ENCODE results near the gene MOSPD2.

MOSPD2 gene

DNA sequence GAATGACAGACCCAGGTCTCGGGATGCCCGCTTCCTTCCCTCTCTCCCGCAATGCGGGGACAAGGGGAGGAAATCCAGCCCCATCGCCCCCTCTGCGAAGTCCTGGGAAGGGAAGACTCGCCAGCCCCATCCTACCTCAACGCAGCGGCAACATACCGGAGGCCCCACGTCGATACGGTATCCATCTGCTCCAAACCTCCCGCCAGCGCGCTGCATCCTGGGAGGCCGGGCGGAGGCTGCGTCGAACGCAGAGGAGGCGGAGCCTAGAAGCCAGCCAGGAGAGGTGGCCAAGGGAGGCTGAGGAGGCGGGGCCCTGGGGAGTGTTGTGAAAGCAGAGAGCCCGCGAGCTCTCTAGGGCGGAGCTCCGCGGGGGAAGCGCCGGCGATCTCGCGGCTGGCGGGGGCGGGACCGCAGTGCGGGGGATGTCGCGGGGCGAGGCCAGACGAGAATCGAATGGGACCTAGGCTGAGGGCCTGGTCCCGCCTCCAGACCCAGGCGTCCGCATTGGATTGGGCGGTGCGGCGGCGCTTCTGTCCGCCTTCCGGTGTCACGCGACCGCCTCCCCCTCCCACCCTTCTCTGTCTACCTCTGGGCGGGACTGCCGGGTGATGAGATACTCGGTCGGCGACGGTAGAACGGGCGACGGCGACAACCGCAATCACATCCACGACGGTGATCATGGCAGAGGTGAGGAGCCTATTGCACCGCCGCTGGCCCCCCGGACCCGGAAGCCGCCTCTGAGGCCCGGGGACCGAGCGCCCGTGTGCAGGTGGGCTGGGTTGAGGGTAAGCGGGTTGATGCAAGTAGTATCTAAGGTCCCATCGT is at the start of gene MOSPD2, which contains the start of gene FANCB:
MOSPD2 (plus strand) TSS at position 571 of the 825 bp plus-strand sequence; CDS start at position 679, 108 bp downstream.
FANCB (minus strand) TSS at position 219 of the 825 bp plus-strand sequence. CDS start 7,559 bp downstream, outside the sequence.
- peak within 1 kb of the TSS; percentile 73 to 86 for H3K9ac ChIP-seq (ENCODE audit: low read length in 2 of 2)
- H3K27ac ChIP-seq (ENCODE audit: low read length) = no peak within 1 kb of the TSS
- H3K36me3 ChIP-seq (ENCODE audit: control insufficient read depth in 2 of 2, insufficient read depth in 2 of 2, low read length in 2 of 2) = no peaks in the 10 kb centered on the region
- no peaks in the 10 kb centered on the region for H3K9me3 ChIP-seq (ENCODE audit: control insufficient read depth in 2 of 2, low read length in 2 of 2)
- peak within 1 kb of the TSS; percentile 78 to 91 for H3K4me3 ChIP-seq (ENCODE audit: low read length in 2 of 2)
- peaks cover 5% of the 10 kb centered on the region for H3K4me1 ChIP-seq (ENCODE audit: control insufficient read depth, insufficient read depth, low read length)
- no peaks in the 10 kb centered on the region for H3K27me3 ChIP-seq (ENCODE audit: control insufficient read depth in 1 of 2, insufficient read depth in 2 of 2, low read length in 2 of 2)

- no peak overlapping the region for H3K4me3 ChIP-seq (ENCODE audit: low read length in 2 of 2)
- H3K36me3 ChIP-seq (ENCODE audit: control insufficient read depth in 2 of 2, insufficient read depth in 2 of 2, low read length in 2 of 2) = no peaks in the 10 kb centered on the region
- no peak overlapping the region for H3K27ac ChIP-seq (ENCODE audit: low read length)
- H3K27me3 ChIP-seq (ENCODE audit: control insufficient read depth in 1 of 2, insufficient read depth in 2 of 2, low read length in 2 of 2) = no peaks in the 10 kb centered on the region
- peaks cover 0 to 2% of the 10 kb centered on the region in 2 donors for H3K9me3 ChIP-seq (ENCODE audit: control insufficient read depth in 2 of 2, low read length in 2 of 2)
- no peaks in the 10 kb centered on the region for H3K4me1 ChIP-seq (ENCODE audit: control insufficient read depth, insufficient read depth, low read length)
- no peak overlapping the region for H3K9ac ChIP-seq (ENCODE audit: low read length in 2 of 2)
These were observed 47.4 kb upstream of the MOSPD2 start for GRCh38 chrX:14825851-14826250.

- Histone ChIP-seq H3K27me3 (ENCODE audit: control insufficient read depth in 1 of 2, insufficient read depth in 2 of 2, low read length in 2 of 2) (no peaks in the 10 kb centered on the region), H3K9ac (ENCODE audit: low read length in 2 of 2) (no peak overlapping the region), H3K36me3 (ENCODE audit: control insufficient read depth in 2 of 2, insufficient read depth in 2 of 2, low read length in 2 of 2) (no peaks in the 10 kb centered on the region), H3K27ac (ENCODE audit: low read length) (no peak overlapping the region), H3K9me3 (ENCODE audit: control insufficient read depth in 2 of 2, low read length in 2 of 2) (peaks cover 0 to 2% of the 10 kb centered on the region in 2 donors), H3K4me3 (ENCODE audit: low read length in 2 of 2) (no peak overlapping the region), H3K4me1 (ENCODE audit: control insufficient read depth, insufficient read depth, low read length) (no peaks in the 10 kb centered on the region)
These were observed 46.9 kb upstream of the MOSPD2 start for GRCh38 chrX:14826319-14826718.

- Histone ChIP-seq H3K9ac (ENCODE audit: low read length in 2 of 2) (no peak overlapping the region), H3K4me3 (ENCODE audit: low read length in 2 of 2) (no peak overlapping the region), H3K36me3 (ENCODE audit: control insufficient read depth in 2 of 2, insufficient read depth in 2 of 2, low read length in 2 of 2) (no peaks in the 10 kb centered on the region), H3K9me3 (ENCODE audit: control insufficient read depth in 2 of 2, low read length in 2 of 2) (peaks cover 0 to 2% of the 10 kb centered on the region in 2 donors), H3K4me1 (ENCODE audit: control insufficient read depth, insufficient read depth, low read length) (no peaks in the 10 kb centered on the region), H3K27ac (ENCODE audit: low read length) (no peak overlapping the region), H3K27me3 (ENCODE audit: control insufficient read depth in 1 of 2, insufficient read depth in 2 of 2, low read length in 2 of 2) (no peaks in the 10 kb centered on the region)
These were observed 43.6 kb upstream of the MOSPD2 start for GRCh38 chrX:14829643-14830042.

DNA sequence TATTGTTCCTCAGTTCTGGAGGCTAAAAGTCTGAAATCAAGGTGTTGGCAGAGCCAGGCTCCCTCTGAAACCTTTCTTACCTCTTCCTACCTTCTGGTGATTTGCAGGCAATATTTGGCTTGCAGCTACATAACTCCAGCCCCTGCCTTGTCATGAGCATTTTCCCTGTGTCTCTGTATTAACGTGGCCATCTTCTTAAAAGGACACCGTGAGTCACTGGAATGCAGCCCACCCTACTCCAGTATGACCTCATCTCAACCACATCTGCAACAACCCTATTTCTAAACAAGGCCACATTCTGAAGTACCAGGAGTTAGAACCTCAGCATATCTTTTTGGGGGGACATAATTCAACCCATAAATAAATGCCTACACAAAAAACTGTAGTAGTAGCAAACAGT is 41.1 kb upstream of the MOSPD2 start:
- Histone ChIP-seq H3K4me3 (ENCODE audit: low read length in 2 of 2) (no peak overlapping the region), H3K36me3 (ENCODE audit: control insufficient read depth in 2 of 2, insufficient read depth in 2 of 2, low read length in 2 of 2) (no peaks in the 10 kb centered on the region), H3K4me1 (ENCODE audit: control insufficient read depth, insufficient read depth, low read length) (no peaks in the 10 kb centered on the region), H3K27ac (ENCODE audit: low read length) (no peak overlapping the region), H3K27me3 (ENCODE audit: control insufficient read depth in 1 of 2, insufficient read depth in 2 of 2, low read length in 2 of 2) (no peaks in the 10 kb centered on the region), H3K9ac (ENCODE audit: low read length in 2 of 2) (no peak overlapping the region), H3K9me3 (ENCODE audit: control insufficient read depth in 2 of 2, low read length in 2 of 2) (peaks cover 0 to 2% of the 10 kb centered on the region in 2 donors)

DNA sequence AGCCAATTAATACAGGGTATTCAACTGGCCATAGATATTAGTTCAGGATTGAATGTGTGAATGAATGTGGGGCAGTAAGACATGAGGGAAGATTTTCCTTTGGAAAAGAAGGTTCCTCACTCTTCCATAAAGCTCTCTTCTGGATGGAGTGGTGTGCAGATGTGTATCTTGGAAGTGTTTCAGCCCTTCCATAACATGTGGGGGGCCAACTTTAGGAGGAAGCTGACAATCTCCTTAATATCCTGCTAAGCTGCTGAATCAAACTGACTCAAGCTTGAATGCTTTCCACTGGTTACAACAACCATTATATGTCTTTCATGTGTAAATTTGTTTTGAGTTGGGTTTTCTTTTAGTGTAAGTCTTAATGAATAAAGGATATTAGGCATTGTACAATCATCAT is 40.6 kb upstream of the MOSPD2 start:
- H3K27me3 ChIP-seq (ENCODE audit: control insufficient read depth in 1 of 2, insufficient read depth in 2 of 2, low read length in 2 of 2) = no peaks in the 10 kb centered on the region
- H3K9me3 ChIP-seq (ENCODE audit: control insufficient read depth in 2 of 2, low read length in 2 of 2) = peaks cover 0 to 2% of the 10 kb centered on the region in 2 donors
- no peaks in the 10 kb centered on the region for H3K36me3 ChIP-seq (ENCODE audit: control insufficient read depth in 2 of 2, insufficient read depth in 2 of 2, low read length in 2 of 2)
- no peaks in the 10 kb centered on the region for H3K4me1 ChIP-seq (ENCODE audit: control insufficient read depth, insufficient read depth, low read length)
- H3K4me3 ChIP-seq (ENCODE audit: low read length in 2 of 2) = no peak overlapping the region
- no peak overlapping the region for H3K9ac ChIP-seq (ENCODE audit: low read length in 2 of 2)
- H3K27ac ChIP-seq (ENCODE audit: low read length) = no peak overlapping the region

DNA sequence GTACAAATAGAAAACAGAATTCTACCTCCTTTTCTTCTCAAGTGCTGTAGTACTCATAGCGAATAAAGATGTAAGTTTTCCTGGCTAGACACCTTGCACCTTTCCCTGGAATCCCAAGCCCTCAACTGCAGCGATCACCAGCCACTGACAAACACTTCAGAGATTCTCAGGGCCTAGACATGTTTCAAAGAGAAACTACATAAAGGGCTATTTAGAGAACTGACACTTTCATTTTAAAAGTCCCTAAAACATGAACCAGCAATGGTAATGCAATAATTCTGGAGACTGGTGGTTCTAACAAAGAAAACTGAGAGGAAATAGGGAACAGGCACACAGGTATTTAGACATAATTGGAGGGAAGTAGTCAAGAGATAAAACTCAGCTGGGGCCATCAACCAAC is 36.1 kb upstream of the MOSPD2 start:
- Histone ChIP-seq H3K4me3 (ENCODE audit: low read length in 2 of 2) (no peak overlapping the region), H3K9me3 (ENCODE audit: control insufficient read depth in 2 of 2, low read length in 2 of 2) (no peaks in the 10 kb centered on the region), H3K4me1 (ENCODE audit: control insufficient read depth, insufficient read depth, low read length) (no peaks in the 10 kb centered on the region), H3K27ac (ENCODE audit: low read length) (no peak overlapping the region), H3K9ac (ENCODE audit: low read length in 2 of 2) (no peak overlapping the region), H3K27me3 (ENCODE audit: control insufficient read depth in 1 of 2, insufficient read depth in 2 of 2, low read length in 2 of 2) (no peaks in the 10 kb centered on the region), H3K36me3 (ENCODE audit: control insufficient read depth in 2 of 2, insufficient read depth in 2 of 2, low read length in 2 of 2) (no peaks in the 10 kb centered on the region)

GRCh38 chrX:14843666-14844065 is 29.6 kb upstream of the MOSPD2 start:
- no peaks in the 10 kb centered on the region for H3K27me3 ChIP-seq (ENCODE audit: control insufficient read depth in 1 of 2, insufficient read depth in 2 of 2, low read length in 2 of 2)
- no peaks in the 10 kb centered on the region for H3K36me3 ChIP-seq (ENCODE audit: control insufficient read depth in 2 of 2, insufficient read depth in 2 of 2, low read length in 2 of 2)
- H3K4me1 ChIP-seq (ENCODE audit: control insufficient read depth, insufficient read depth, low read length) = no peaks in the 10 kb centered on the region
- no peak overlapping the region for H3K27ac ChIP-seq (ENCODE audit: low read length)
- no peak overlapping the region for H3K9ac ChIP-seq (ENCODE audit: low read length in 2 of 2)
- H3K4me3 ChIP-seq (ENCODE audit: low read length in 2 of 2) = no peak overlapping the region
- H3K9me3 ChIP-seq (ENCODE audit: control insufficient read depth in 2 of 2, low read length in 2 of 2) = no peaks in the 10 kb centered on the region

DNA sequence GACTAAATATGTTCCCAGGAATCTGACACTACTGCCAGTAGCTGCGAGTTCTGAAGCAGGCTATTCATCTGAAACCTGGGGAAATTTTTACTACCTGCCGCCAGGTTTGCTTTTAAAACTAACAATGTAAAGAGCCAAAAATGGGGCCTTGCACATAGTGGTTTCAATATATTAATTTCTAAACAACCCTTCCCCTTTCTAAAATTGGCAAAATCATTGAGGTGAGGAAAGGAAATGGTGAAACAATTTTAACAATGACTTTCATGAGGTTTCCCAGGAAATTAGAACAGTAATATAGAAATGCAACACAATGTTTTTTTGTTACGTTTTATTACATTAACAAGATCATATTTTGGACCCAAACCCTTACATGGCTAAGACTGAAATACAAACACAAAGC is 21.7 kb upstream of the MOSPD2 start:
- Histone ChIP-seq H3K36me3 (ENCODE audit: control insufficient read depth in 2 of 2, insufficient read depth in 2 of 2, low read length in 2 of 2) (no peaks in the 10 kb centered on the region), H3K4me1 (ENCODE audit: control insufficient read depth, insufficient read depth, low read length) (no peaks in the 10 kb centered on the region), H3K27me3 (ENCODE audit: control insufficient read depth in 1 of 2, insufficient read depth in 2 of 2, low read length in 2 of 2) (no peaks in the 10 kb centered on the region), H3K27ac (ENCODE audit: low read length) (no peak overlapping the region), H3K4me3 (ENCODE audit: low read length in 2 of 2) (no peak overlapping the region), H3K9ac (ENCODE audit: low read length in 2 of 2) (no peak overlapping the region), H3K9me3 (ENCODE audit: control insufficient read depth in 2 of 2, low read length in 2 of 2) (no peaks in the 10 kb centered on the region)

DNA sequence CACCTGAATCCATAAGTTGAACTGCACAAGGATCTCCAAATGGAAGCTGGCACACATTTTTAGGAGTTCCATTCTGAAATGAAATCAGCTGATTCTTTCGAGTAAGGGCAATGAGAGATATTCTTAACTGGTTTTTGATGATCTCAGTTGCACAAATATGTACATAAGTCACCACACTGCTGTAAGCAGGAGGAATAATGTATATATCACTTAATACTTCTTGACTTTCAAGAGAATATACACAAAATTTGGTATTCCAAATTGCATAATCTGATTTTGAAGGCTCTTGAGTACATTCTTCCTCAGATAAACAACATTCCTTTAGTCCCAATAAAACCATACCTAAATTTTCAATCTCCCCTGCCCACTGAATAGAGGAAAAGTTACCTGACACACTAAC is 8.6 kb upstream of the MOSPD2 start:
- Histone ChIP-seq H3K27me3 (ENCODE audit: control insufficient read depth in 1 of 2, insufficient read depth in 2 of 2, low read length in 2 of 2) (no peaks in the 10 kb centered on the region), H3K36me3 (ENCODE audit: control insufficient read depth in 2 of 2, insufficient read depth in 2 of 2, low read length in 2 of 2) (no peaks in the 10 kb centered on the region), H3K9ac (ENCODE audit: low read length in 2 of 2) (no peak overlapping the region), H3K9me3 (ENCODE audit: control insufficient read depth in 2 of 2, low read length in 2 of 2) (peaks cover 0 to 3% of the 10 kb centered on the region in 2 donors), H3K4me1 (ENCODE audit: control insufficient read depth, insufficient read depth, low read length) (no peaks in the 10 kb centered on the region), H3K4me3 (ENCODE audit: low read length in 2 of 2) (no peak overlapping the region), H3K27ac (ENCODE audit: low read length) (no peak overlapping the region)

DNA sequence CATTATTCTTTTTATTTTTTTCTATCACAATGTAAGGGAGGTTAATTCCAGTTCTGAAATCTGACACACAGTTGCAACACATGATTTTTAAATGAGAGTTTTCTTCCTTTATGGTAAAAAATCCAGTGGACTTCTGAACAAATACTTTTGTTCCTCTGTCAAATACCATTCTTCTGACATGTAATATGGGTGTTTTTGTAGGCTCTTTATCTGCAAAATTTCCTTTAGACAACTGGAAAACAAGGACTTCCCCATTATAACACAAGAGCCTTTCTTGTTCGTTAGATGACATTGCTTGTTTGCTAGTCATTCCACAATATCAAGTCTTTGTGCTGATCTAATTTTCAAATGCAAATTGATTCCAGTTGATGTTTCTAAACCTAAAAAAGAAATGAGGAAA is 8.0 kb upstream of the MOSPD2 start:
- Histone ChIP-seq H3K4me3 (ENCODE audit: low read length in 2 of 2) (no peak overlapping the region), H3K4me1 (ENCODE audit: control insufficient read depth, insufficient read depth, low read length) (no peaks in the 10 kb centered on the region), H3K9ac (ENCODE audit: low read length in 2 of 2) (no peak overlapping the region), H3K9me3 (ENCODE audit: control insufficient read depth in 2 of 2, low read length in 2 of 2) (peaks cover 0 to 3% of the 10 kb centered on the region in 2 donors), H3K36me3 (ENCODE audit: control insufficient read depth in 2 of 2, insufficient read depth in 2 of 2, low read length in 2 of 2) (no peaks in the 10 kb centered on the region), H3K27me3 (ENCODE audit: control insufficient read depth in 1 of 2, insufficient read depth in 2 of 2, low read length in 2 of 2) (no peaks in the 10 kb centered on the region), H3K27ac (ENCODE audit: low read length) (no peak overlapping the region)

All from stomach smooth muscle (tissue), 2 donors.